Peyer's patch (tissue), 4 donors: ENCODE data around the gene SMAD4.

Source experiments
- POLR2A ChIP-seq, 2 donors: fragments of 450-650 bp; IDR thresholded peaks; one replicate each; pipeline ENCODE4 v1.5.1; 2017; ENCODE audit warnings: antibody characterized with exemption in 2 of 2, mild to moderate bottlenecking in 2 of 2, moderate library complexity in 2 of 2
- TF ChIP-seq, protein P1 (sequence below), 6 experiments: fragments of 450-650 bp in 4 of 6; fragments of 200-600 bp in 2 of 6; sonication (generic) in 1 of 6; IDR thresholded peaks; one replicate each; pipeline ENCODE4 v1.5.1; 2017 to 2019; ENCODE audit warnings: antibody characterized with exemption in 6 of 6, mild to moderate bottlenecking in 3 of 6, moderate library complexity in 1 of 6

- TF ChIP-seq POLR2A (IDR thresholded peaks at IDR 0.05): no peak
- TF ChIP-seq, protein P1, sequence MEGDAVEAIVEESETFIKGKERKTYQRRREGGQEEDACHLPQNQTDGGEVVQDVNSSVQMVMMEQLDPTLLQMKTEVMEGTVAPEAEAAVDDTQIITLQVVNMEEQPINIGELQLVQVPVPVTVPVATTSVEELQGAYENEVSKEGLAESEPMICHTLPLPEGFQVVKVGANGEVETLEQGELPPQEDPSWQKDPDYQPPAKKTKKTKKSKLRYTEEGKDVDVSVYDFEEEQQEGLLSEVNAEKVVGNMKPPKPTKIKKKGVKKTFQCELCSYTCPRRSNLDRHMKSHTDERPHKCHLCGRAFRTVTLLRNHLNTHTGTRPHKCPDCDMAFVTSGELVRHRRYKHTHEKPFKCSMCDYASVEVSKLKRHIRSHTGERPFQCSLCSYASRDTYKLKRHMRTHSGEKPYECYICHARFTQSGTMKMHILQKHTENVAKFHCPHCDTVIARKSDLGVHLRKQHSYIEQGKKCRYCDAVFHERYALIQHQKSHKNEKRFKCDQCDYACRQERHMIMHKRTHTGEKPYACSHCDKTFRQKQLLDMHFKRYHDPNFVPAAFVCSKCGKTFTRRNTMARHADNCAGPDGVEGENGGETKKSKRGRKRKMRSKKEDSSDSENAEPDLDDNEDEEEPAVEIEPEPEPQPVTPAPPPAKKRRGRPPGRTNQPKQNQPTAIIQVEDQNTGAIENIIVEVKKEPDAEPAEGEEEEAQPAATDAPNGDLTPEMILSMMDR (IDR thresholded peaks at IDR 0.05): no peak
These were observed 44.6 kb downstream of the SMAD4 start for GRCh38 chr18:51074605-51075004.
